ENCODE results near the gene PLCB1.

PLCB1 gene

DNA sequence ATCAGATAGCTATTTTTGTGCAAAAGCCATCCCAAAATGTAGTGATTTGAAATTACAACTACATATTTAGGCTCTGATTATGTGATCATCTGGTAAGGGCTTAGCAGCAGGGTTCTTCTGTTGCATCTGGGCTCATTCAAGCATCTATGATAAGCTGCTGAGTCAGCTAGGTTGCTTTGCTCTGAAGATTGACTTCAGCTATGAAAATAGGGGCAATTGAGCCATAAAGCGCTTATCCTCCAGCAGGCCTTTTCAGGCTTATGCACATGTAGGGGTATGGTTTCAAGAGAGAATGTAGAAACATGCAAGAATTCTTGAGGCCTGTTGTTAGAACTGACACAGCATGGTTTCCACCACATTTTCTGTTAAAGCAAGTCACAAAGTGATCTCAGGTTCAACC, 114.1 kb downstream of the PLCB1 start:
- H3K36me3 ChIP-seq (ENCODE audit: control insufficient read depth, insufficient read depth, low read length) = no peaks in the 10 kb centered on the region
- no peaks in the 10 kb centered on the region for H3K27me3 ChIP-seq (replicated peaks; ENCODE audit: control insufficient read depth, insufficient read depth, low read length)
- H3K4me3 ChIP-seq (replicated peaks; ENCODE audit: low read depth, low read length) = no peak overlapping the region
- no peak for DNase-seq (ENCODE audit: extremely low read depth, insufficient read length)
- TF ChIP-seq, protein P1, sequence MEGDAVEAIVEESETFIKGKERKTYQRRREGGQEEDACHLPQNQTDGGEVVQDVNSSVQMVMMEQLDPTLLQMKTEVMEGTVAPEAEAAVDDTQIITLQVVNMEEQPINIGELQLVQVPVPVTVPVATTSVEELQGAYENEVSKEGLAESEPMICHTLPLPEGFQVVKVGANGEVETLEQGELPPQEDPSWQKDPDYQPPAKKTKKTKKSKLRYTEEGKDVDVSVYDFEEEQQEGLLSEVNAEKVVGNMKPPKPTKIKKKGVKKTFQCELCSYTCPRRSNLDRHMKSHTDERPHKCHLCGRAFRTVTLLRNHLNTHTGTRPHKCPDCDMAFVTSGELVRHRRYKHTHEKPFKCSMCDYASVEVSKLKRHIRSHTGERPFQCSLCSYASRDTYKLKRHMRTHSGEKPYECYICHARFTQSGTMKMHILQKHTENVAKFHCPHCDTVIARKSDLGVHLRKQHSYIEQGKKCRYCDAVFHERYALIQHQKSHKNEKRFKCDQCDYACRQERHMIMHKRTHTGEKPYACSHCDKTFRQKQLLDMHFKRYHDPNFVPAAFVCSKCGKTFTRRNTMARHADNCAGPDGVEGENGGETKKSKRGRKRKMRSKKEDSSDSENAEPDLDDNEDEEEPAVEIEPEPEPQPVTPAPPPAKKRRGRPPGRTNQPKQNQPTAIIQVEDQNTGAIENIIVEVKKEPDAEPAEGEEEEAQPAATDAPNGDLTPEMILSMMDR (IDR thresholded peaks at IDR 0.05; ENCODE audit: insufficient read depth, low read length, poor library complexity, severe bottlenecking) = no peak

DNA sequence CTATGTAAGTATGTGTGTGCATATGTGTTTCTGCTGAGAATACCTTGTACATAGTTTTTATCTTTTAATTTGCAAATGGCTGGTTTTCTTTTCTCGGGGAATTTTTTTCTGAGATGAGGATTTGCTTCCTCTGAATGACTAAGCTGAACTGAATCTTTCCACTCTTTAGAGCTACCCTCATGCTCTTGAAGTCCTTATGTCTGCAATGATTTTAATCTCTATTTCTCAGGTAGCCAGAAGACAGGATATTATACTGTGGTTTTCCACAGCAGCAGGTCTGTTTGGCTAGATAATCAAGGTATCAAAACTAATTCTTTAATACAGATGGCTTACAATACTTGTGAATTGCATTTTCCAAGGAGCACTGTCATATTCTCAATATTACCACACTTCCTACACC, 114.7 kb downstream of the PLCB1 start:
- H3K36me3 ChIP-seq (ENCODE audit: control insufficient read depth, insufficient read depth, low read length) = no peaks in the 10 kb centered on the region
- H3K4me3 ChIP-seq (replicated peaks; ENCODE audit: low read depth, low read length) = no peak overlapping the region
- TF ChIP-seq, protein P1 (IDR thresholded peaks at IDR 0.05; ENCODE audit: insufficient read depth, low read length, poor library complexity, severe bottlenecking) = no peak
- H3K27me3 ChIP-seq (replicated peaks; ENCODE audit: control insufficient read depth, insufficient read depth, low read length) = no peaks in the 10 kb centered on the region
- DNase-seq (ENCODE audit: extremely low read depth, insufficient read length) = no peak

DNA sequence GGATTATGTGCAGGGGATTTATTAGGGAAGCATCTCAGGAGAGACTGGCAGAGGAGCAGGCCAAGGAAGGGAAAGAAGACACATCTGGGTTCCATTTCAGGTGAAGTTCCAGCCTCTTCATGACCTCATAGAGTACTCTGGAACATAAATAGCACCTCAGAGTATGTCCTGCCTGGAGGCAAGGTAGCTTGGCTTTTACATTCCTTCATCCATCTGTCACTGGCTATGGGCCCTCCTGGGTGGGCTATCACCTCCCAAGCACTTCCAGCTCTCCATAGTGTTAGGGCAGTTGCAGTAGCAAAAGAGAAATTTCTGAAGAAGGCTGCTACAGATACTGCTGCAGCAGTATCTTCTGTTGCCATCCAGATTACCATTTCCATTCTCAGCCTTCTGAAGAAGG, 116.0 kb downstream of the PLCB1 start:
- no peak for DNase-seq (ENCODE audit: extremely low read depth, insufficient read length)
- no peak overlapping the region for H3K4me3 ChIP-seq (replicated peaks; ENCODE audit: low read depth, low read length)
- no peaks in the 10 kb centered on the region for H3K27me3 ChIP-seq (replicated peaks; ENCODE audit: control insufficient read depth, insufficient read depth, low read length)
- TF ChIP-seq, protein P1 (IDR thresholded peaks at IDR 0.05; ENCODE audit: insufficient read depth, low read length, poor library complexity, severe bottlenecking) = no peak
- H3K36me3 ChIP-seq (ENCODE audit: control insufficient read depth, insufficient read depth, low read length) = no peaks in the 10 kb centered on the region

DNA sequence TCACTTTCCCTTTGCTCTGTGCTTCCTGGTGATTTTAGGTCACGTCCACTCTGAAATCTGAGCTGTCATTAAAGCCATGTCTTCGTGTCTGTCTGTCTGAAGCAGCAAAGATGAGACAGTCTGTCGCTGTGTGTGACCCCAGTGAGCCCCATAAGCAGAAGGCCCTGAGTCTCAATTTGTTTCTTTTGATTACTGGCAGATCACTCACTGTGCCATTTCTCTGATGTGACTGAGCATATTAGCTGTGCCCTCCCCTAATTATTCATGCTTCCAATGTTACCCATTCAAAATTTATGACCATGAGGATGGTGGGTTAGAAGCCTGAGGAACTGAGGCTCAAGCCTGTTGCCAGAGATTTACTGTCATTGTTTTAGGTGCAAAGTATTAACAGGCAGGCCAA, 117.6 kb downstream of the PLCB1 start:
- H3K36me3 ChIP-seq (ENCODE audit: control insufficient read depth, insufficient read depth, low read length) = no peaks in the 10 kb centered on the region
- no peaks in the 10 kb centered on the region for H3K27me3 ChIP-seq (replicated peaks; ENCODE audit: control insufficient read depth, insufficient read depth, low read length)
- no peak overlapping the region for H3K4me3 ChIP-seq (replicated peaks; ENCODE audit: low read depth, low read length)
- no peak for DNase-seq (ENCODE audit: extremely low read depth, insufficient read length)
- TF ChIP-seq, protein P1 (IDR thresholded peaks at IDR 0.05; ENCODE audit: insufficient read depth, low read length, poor library complexity, severe bottlenecking) = no peak

DNA sequence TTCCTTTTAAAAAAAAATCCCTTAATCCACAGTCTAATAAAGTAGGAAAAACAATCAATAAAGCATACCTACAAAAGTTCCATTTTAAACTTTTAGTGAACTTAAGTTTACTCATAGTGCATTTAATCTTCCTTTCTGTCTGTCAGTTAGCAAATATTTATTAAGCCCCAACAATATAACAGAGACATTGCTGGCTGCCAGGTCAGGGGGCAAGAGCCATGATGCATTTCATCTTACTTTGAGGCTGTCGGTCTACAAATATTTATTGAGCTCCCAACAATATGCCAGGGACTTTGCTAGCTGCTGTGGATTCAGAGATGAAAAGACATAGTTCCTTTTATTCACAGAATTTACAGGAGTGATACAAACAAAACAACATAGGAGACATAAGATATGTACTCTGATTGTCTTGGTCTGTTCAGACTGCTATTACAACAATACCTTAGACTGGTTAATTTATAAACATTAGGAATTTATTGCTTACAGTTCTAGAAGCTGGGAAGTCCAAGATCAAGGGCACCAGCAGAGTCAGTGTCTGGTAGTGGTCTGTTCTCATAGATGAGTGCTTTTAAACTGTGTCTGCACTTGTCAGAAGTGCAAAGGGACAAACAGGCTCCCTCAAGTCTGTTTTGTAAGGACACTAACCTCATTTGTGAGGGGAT, 118.6 kb downstream of the PLCB1 start:
- no peaks in the 10 kb centered on the region for H3K27me3 ChIP-seq (replicated peaks; ENCODE audit: control insufficient read depth, insufficient read depth, low read length)
- no peak for DNase-seq (ENCODE audit: extremely low read depth, insufficient read length)
- TF ChIP-seq, protein P1 (IDR thresholded peaks at IDR 0.05; ENCODE audit: insufficient read depth, low read length, poor library complexity, severe bottlenecking) = no peak
- no peaks in the 10 kb centered on the region for H3K36me3 ChIP-seq (ENCODE audit: control insufficient read depth, insufficient read depth, low read length)
- no peak overlapping the region for H3K4me3 ChIP-seq (replicated peaks; ENCODE audit: low read depth, low read length)

DNA sequence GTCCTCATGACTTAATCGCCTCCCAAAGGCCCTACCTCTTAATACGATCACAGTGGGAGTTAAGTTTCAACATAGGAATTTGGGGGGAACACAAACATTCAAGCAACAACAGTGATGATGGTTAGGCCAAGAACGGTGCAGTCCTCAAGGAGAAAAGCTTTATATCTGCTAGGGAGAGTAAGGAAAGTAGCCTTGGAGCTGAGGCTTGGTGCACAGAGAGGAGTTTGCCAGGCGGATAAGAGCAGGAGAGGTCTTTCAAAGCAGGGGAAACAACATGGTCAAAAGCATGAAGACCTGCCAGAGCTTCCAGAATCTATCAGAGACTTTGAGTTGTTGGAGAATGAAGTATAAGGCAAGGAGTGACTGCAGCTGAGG, 119.1 kb downstream of the PLCB1 start:
- no peaks in the 10 kb centered on the region for H3K27me3 ChIP-seq (replicated peaks; ENCODE audit: control insufficient read depth, insufficient read depth, low read length)
- TF ChIP-seq, protein P1 (IDR thresholded peaks at IDR 0.05; ENCODE audit: insufficient read depth, low read length, poor library complexity, severe bottlenecking) = no peak
- no peak for DNase-seq (ENCODE audit: extremely low read depth, insufficient read length)

More for the DNA sequence above, 119.1 kb downstream of the PLCB1 start:
- H3K4me3 ChIP-seq (replicated peaks; ENCODE audit: low read depth, low read length) = no peak overlapping the region
- H3K36me3 ChIP-seq (ENCODE audit: control insufficient read depth, insufficient read depth, low read length) = no peaks in the 10 kb centered on the region

Measured in GM06990 (cell line).